HG02678 (cell line): ENCODE measurements around the gene KLHL36.

Experiments used
- ATAC-seq: cut with Tn5 transposase; IDR thresholded peaks from one replicate; pipeline ENCODE4 v1.9.1; 2021; ENCODE audit warnings: mild to moderate bottlenecking, moderate library complexity; ENCODE audit not compliant: unreplicated experiment

KLHL36 gene

GRCh38 chr16:84647828-84648594 lies at the start of gene KLHL36:
TSS of gene KLHL36 (plus strand) at chr16:84648511. CDS start at chr16:84650868, 2,357 bp downstream.
- ATAC-seq = peak; percentile 86

DNA sequence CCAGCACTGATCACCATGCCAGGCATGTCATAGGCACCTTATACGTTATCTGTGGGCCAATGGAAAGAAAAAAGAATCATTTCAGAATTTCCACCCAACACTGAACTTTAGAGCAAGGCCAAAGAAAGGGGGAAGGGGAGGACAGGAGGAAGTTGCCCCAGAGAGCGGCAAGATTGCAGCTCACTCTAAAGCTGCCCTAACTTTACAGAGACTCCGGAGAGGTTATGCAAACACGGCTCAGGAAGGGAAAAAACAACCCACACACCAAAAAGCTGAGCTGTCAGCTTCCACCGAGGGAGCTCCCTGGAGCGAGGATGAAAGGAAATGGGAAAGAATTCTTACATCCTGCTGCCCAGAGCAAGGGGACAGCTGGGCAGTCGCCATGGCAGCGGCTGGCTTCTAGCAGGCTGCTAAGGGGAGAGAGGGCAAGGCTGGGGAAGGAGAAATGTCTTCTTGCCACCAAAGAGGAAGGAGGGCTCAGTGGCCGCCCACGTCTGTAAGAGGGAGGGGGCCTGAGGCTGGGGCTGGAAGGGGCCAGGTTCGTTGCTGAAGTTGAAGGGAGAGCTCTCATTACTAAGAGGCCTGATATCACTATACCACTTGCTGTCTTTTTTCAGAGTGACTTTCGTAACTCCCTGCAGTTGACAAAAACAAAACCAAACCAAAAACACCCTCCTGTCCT lies 48.6 kb upstream of the KLHL36 start:
- ATAC-seq = peak; percentile 40

GRCh38 chr16:84600343-84601229 lies 47.7 kb upstream of the KLHL36 start:
- peak; percentile 68 for ATAC-seq

DNA sequence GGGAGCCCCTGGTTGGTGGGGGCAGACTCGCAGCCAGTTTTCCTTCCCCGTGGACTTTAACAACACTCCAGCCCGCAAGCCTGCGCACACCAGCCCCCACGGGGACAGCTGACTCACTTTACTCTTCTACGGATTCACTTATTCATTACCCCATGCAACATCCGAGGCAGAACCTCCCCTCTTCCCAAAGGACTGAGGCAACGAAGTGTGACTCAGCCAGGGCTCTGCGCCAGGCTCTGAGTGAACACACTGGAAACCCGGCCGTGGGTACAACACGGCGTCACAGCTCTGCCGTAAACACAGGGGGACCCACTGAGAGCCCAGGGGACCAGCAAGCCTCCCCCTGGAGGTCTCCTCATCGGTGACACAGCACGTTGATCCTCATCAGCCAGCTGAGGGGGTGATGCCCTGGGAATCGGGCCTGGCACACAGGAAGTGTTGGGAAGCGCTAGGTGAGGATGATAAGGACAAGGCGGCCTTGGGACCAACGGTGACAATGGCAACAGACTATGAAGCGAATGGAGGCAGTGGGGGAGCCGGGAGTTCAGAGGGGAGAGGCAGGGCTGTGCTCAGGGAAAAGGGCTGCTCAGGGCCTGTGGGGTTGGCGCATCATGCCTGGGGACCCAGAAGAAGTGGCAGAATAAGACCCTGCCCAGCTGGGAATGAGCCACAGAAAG lies 45.0 kb upstream of the KLHL36 start:
- no peak for ATAC-seq

- no peak for ATAC-seq
Observed at GRCh38 chr16:84603940-84604339, 44.4 kb upstream of the KLHL36 start.

GRCh38 chr16:84604477-84605013 lies 43.8 kb upstream of the KLHL36 start:
- ATAC-seq = no peak

- no peak for ATAC-seq
Observed at GRCh38 chr16:84605339-84605848, 42.9 kb upstream of the KLHL36 start.

DNA sequence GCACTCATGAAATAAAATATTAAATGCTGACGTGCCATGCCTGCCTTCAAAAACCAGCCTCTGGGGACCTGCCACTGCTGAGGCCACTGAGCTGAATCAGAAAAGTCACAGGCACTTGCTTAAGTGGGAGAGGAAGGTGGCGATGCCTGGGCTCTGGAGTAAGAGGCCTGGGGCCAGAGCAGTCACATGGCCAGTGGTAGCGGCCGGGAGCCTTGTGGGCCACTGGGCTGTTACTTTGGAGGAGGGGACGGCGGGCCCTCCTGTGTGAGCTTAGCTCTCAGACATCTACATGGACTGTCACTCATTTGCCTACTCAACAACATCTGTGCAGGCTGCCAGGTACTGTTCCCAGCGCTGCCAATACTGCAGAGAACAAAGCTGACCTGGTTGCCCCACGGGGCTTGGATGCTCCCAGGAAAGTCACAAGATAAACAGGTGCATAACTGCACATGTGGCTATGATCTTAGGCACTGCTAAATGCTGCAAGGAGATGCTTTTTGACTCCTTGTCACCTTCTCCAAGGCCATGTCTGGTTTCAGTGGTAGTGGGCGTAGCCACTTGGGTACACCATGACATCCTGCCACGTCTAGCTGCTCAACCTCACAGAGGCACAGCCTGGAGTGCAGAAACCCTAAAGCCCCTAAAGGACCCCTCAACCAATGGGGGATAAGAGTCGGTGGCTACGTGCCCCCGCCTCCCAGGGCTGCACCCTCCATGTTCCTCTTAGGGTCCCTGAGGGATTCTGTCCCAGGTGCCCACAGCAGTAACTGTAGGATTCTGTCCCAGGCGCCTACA lies 42.0 kb upstream of the KLHL36 start:
- no peak for ATAC-seq

DNA sequence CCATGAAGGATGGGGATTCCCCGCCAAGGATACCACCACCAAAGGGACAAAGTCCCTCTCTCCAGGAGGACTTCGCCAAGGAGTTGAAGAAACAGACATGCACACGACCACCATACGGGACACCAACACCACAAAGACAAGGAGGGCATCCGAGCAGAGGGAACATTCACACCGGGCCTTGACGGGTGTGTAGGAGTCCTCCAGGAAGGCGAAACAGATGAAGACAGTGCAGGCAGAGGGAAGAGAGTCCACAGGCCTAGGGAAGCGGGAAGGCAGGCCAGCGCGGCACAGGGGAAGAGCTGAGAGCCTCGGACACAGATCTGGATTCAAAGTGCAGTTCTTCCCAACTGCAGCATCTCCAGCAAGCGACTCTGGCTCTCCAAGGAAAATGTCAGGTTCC lies 41.2 kb upstream of the KLHL36 start:
- ATAC-seq = no peak

GRCh38 chr16:84607694-84608093 lies 40.6 kb upstream of the KLHL36 start:
- peak; percentile 64 for ATAC-seq

- ATAC-seq = no peak
Observed at GRCh38 chr16:84608282-84608681, 40.0 kb upstream of the KLHL36 start.

- no peak for ATAC-seq
Observed at GRCh38 chr16:84609563-84610177, 38.6 kb upstream of the KLHL36 start.

- no peak for ATAC-seq
Observed at GRCh38 chr16:84610376-84610775, 37.9 kb upstream of the KLHL36 start.

DNA sequence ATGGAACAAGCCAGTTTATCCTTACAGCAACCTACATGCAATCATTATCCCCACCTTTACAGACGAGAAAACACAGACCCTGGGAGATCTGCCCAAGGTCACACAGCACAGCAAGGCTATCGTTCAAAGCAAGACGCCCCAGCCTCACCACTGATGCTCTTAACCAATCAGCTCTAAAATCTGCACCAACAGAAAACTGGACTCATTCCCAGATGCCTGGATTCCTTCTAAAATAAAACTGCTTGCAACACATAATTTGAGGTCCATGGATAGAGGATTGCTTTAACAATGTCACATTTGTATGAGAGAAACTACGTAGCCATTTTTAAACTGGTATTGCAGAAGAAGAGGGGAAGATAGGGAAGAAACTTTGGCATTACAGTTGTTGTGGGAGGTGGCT lies 37.3 kb upstream of the KLHL36 start:
- no peak for ATAC-seq

- ATAC-seq = no peak
Observed at GRCh38 chr16:84612686-84613085, 35.6 kb upstream of the KLHL36 start.

GRCh38 chr16:84613408-84614072 lies 34.8 kb upstream of the KLHL36 start:
- no peak for ATAC-seq

DNA sequence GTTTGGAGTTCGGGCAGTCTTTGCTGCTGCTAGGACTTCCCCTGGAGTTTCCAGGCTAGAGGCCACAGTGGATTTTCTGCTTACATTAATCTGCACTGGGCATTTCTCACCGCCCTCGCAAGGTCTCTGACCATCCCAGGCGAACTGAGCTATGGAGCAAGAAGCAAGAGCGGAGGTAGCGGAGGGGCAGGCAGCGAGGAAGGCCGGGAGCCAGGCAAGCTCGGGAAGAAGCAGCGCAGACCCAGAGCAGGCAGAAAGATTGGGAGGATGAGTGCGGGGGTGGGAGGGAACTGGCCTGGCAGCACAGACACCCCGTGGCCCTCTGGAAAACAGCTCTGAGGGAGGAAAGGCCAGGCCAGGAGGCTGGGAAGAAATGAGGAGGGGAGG lies 34.2 kb upstream of the KLHL36 start:
- no peak for ATAC-seq

GRCh38 chr16:84614623-84614967 lies 33.7 kb upstream of the KLHL36 start:
- no peak for ATAC-seq
